ENCODE measurements around the gene IFNA8.

IFNA8 gene

GRCh38 chr9:21381448-21382339 is 27.2 kb upstream of the IFNA8 start:
- peaks cover 15% of the 10 kb centered on the region for H3K27me3 ChIP-seq (ENCODE audit: insufficient read depth, low read length, poor library complexity)
- no peaks in the 10 kb centered on the region for H3K9me3 ChIP-seq (ENCODE audit: insufficient read depth, low read length, severe bottlenecking)
- H4K20me1 ChIP-seq (ENCODE audit: insufficient read depth, low read length), result no peaks in the 10 kb centered on the region
- H3K9ac ChIP-seq (ENCODE audit: low read depth, low read length), result no peak overlapping the region
- H3K79me2 ChIP-seq (ENCODE audit: insufficient read depth, low read length), result no peaks in the 10 kb centered on the region
- H3K4me1 ChIP-seq (ENCODE audit: insufficient read depth, low read length), result no peaks in the 10 kb centered on the region; the same call in 1 of the 2 replicates
- H3K4me2 ChIP-seq (ENCODE audit: insufficient read depth, low read length), result no peak overlapping the region
- no peak overlapping the region for H3K27ac ChIP-seq (ENCODE audit: low read length)
- TF ChIP-seq EZH2 (IDR thresholded peaks at IDR 0.05; ENCODE audit: borderline replicate concordance, low read depth, low read length, severe bottlenecking), result no peak
- TF ChIP-seq, protein P1, sequence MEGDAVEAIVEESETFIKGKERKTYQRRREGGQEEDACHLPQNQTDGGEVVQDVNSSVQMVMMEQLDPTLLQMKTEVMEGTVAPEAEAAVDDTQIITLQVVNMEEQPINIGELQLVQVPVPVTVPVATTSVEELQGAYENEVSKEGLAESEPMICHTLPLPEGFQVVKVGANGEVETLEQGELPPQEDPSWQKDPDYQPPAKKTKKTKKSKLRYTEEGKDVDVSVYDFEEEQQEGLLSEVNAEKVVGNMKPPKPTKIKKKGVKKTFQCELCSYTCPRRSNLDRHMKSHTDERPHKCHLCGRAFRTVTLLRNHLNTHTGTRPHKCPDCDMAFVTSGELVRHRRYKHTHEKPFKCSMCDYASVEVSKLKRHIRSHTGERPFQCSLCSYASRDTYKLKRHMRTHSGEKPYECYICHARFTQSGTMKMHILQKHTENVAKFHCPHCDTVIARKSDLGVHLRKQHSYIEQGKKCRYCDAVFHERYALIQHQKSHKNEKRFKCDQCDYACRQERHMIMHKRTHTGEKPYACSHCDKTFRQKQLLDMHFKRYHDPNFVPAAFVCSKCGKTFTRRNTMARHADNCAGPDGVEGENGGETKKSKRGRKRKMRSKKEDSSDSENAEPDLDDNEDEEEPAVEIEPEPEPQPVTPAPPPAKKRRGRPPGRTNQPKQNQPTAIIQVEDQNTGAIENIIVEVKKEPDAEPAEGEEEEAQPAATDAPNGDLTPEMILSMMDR (IDR thresholded peaks at IDR 0.05; ENCODE audit: borderline replicate concordance, extremely low read depth, low read length, poor library complexity, severe bottlenecking), result no peak
- no peak overlapping the region for H2AFZ ChIP-seq (ENCODE audit: low read depth, low read length)
- no peaks in the 10 kb centered on the region for H3K36me3 ChIP-seq (ENCODE audit: insufficient read depth, low read length)
- ATAC-seq (ENCODE audit: insufficient read depth, low read depth) (peak; percentile 66), DNase-seq (peak; percentile 17)
- no peak overlapping the region for H3K4me3 ChIP-seq (ENCODE audit: low read depth in 1 of 2, low read length in 2 of 2)

DNA sequence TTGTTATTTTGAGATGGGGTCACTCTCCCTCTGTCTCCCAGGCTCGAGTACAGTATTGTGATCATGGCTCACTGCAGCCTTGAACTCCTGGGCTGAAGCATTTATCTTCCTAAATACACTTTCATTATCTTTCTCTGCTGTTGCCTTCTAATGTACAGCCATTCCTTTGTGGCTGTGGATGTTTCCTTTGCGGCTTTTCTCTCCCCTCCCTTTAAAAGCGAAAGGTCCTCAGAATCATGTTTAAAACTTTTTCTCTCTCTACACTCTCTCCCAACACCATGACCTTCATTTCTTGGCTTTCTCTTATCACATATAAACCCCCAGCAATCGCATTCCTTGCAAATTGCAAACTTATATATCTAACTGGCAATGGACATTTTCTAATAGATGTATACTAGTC is 25.3 kb upstream of the IFNA8 start:
- no peak overlapping the region for H3K9ac ChIP-seq (ENCODE audit: low read depth, low read length)
- no peak for TF ChIP-seq EZH2 (IDR thresholded peaks at IDR 0.05; ENCODE audit: borderline replicate concordance, low read depth, low read length, severe bottlenecking)
- TF ChIP-seq, protein P1 (IDR thresholded peaks at IDR 0.05; ENCODE audit: borderline replicate concordance, extremely low read depth, low read length, poor library complexity, severe bottlenecking), result no peak

DNA sequence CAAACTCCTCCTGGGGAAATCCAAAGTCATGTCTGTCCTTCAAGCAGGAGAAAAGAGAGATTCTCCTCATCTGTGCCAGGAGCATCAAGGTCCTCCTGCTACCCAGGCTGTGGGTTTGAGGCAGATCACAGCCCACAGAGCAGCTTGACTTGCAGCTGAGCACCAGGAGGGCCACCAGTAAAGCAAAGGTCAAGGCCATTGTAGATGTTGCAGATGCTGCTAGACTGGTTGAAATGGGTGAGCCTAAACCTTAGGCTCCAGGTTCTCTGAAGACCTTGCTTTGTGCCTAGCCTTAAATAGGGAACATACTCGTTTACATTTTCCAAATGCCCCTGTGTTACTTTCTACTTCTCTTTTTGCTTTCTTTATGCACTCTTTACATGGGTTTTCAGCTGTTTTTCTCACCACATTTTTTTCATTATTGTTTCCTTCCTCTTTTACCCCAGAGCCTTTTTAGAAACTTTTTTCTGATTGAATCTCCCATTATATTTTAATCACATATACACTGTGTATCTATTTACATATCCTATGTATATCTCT is 23.7 kb upstream of the IFNA8 start, which contains the start of gene IFNA2:
TSS of gene IFNA2 (minus strand) at position 268 of the 540 bp plus-strand sequence. CDS start at position 199, 69 bp downstream.
- Histone ChIP-seq H3K4me2 (ENCODE audit: insufficient read depth, low read length) (no peak within 1 kb of the TSS), H3K36me3 (ENCODE audit: insufficient read depth, low read length) (no peaks in the 10 kb centered on the region), H3K4me1 (ENCODE audit: insufficient read depth, low read length) (no peaks in the 10 kb centered on the region; the same call in 1 of the 2 replicates), H3K9ac (ENCODE audit: low read depth, low read length) (no peak within 1 kb of the TSS), H3K27me3 (ENCODE audit: insufficient read depth, low read length, poor library complexity) (peaks cover 19% of the 10 kb centered on the region), H3K9me3 (ENCODE audit: insufficient read depth, low read length, severe bottlenecking) (no peaks in the 10 kb centered on the region), H2AFZ (ENCODE audit: low read depth, low read length) (no peak within 1 kb of the TSS), H3K27ac (ENCODE audit: low read length) (no peak within 1 kb of the TSS), H3K79me2 (ENCODE audit: insufficient read depth, low read length) (no peaks in the 10 kb centered on the region), H3K4me3 (ENCODE audit: low read depth in 1 of 2, low read length in 2 of 2) (no peak within 1 kb of the TSS), H4K20me1 (ENCODE audit: insufficient read depth, low read length) (no peaks in the 10 kb centered on the region)
- ATAC-seq (ENCODE audit: insufficient read depth, low read depth), result no peak
- DNase-seq, result no peak
- TF ChIP-seq, protein P1 (IDR thresholded peaks at IDR 0.05; ENCODE audit: borderline replicate concordance, extremely low read depth, low read length, poor library complexity, severe bottlenecking), result no peak
- no peak for TF ChIP-seq EZH2 (IDR thresholded peaks at IDR 0.05; ENCODE audit: borderline replicate concordance, low read depth, low read length, severe bottlenecking)

More for the DNA sequence above, 25.3 kb upstream of the IFNA8 start:
- Histone ChIP-seq H4K20me1 (ENCODE audit: insufficient read depth, low read length) (no peaks in the 10 kb centered on the region), H2AFZ (ENCODE audit: low read depth, low read length) (no peak overlapping the region), H3K27ac (ENCODE audit: low read length) (no peak overlapping the region), H3K4me2 (ENCODE audit: insufficient read depth, low read length) (no peak overlapping the region), H3K27me3 (ENCODE audit: insufficient read depth, low read length, poor library complexity) (peaks cover 14% of the 10 kb centered on the region), H3K79me2 (ENCODE audit: insufficient read depth, low read length) (no peaks in the 10 kb centered on the region), H3K4me1 (ENCODE audit: insufficient read depth, low read length) (no peaks in the 10 kb centered on the region; the same call in 1 of the 2 replicates), H3K36me3 (ENCODE audit: insufficient read depth, low read length) (no peaks in the 10 kb centered on the region), H3K9me3 (ENCODE audit: insufficient read depth, low read length, severe bottlenecking) (no peaks in the 10 kb centered on the region), H3K4me3 (ENCODE audit: low read depth in 1 of 2, low read length in 2 of 2) (no peak overlapping the region)
- ATAC-seq (ENCODE audit: insufficient read depth, low read depth), result peak; percentile 68
- DNase-seq, result peak; percentile 5

All from DND-41 (cell line).